ENCODE data around the gene ST6GALNAC1.

ST6GALNAC1 gene

DNA sequence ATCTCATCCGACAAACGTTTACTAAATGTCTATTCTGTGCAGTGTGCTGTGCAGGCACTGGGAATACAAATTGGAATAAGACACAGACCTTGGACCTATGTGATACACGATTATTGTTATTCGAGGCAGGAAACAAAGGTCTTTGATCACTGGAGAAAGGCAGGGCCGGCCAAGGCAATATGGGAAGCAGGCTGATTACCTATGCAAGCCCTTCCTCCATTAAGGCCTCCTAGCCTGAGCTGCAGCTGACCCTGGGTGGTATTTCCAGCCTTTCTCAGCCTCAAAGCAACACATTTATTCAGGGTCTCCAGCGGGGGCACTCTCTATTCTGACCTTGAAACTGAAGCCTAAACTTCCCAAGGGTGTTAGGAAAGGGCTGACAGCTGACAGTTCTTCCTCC, 13.4 kb downstream of the ST6GALNAC1 start:
- Histone ChIP-seq H2AFZ (ENCODE audit: low read length) (peak overlapping the region; percentile 26), H2BK120ac (ENCODE audit: low read depth, low read length) (no peak overlapping the region), H3K4me3 (ENCODE audit: low read length in 2 of 2) (no peak overlapping the region), H4K91ac (ENCODE audit: low read depth, low read length, poor library complexity) (no peak overlapping the region), H3K23ac (ENCODE audit: low read depth, low read length, poor library complexity) (no peak overlapping the region), H4K8ac (ENCODE audit: low read depth, low read length) (no peak overlapping the region), H2BK15ac (ENCODE audit: low read length) (no peak overlapping the region), H3K9me3 (replicated peaks in 1 of 2; ENCODE audit: control insufficient read depth in 2 of 2, insufficient read depth in 1 of 2, low read depth in 1 of 2, low read length in 2 of 2) (peaks cover 0 to 2% of the 10 kb centered on the region in 2 donors), H3K36me3 (replicated peaks in 1 of 2; ENCODE audit: control insufficient read depth in 2 of 2, insufficient read depth in 2 of 2, low read length in 2 of 2) (no peaks in the 10 kb centered on the region), H3K27me3 (ENCODE audit: control insufficient read depth in 3 of 3, insufficient read depth in 3 of 3, low read depth in 1 of 3, low read length in 3 of 3) (peaks cover 0 to 18% (median 0%) of the 10 kb centered on the region in 3 experiments), H3K79me1 (ENCODE audit: low read depth, low read length) (no peaks in the 10 kb centered on the region), H3K18ac (ENCODE audit: low read length) (no peak overlapping the region), H3K9ac (ENCODE audit: low read depth, low read length, poor library complexity) (no peak overlapping the region), H2BK5ac (ENCODE audit: low read length) (no peak overlapping the region), H2BK12ac (ENCODE audit: low read length) (no peak overlapping the region), H3K14ac (ENCODE audit: low read length) (no peak overlapping the region), H3K4ac (ENCODE audit: low read length) (no peak overlapping the region), H2AK5ac (ENCODE audit: low read depth, low read length) (no peak overlapping the region), H3K4me1 (ENCODE audit: control insufficient read depth in 2 of 2, insufficient read depth in 1 of 2, low read depth in 1 of 2, low read length in 2 of 2) (peaks cover 9 to 13% of the 10 kb centered on the region in 2 donors), H3K4me2 (ENCODE audit: insufficient read depth, low read length, poor library complexity, severe bottlenecking) (no peak overlapping the region), H3K27ac (replicated peaks; ENCODE audit: low read length) (no peak overlapping the region)
- no CpG with 5 or more reads among the region's 6 CpGs for whole genome bisulfite sequencing, 2 donors (ENCODE audit: extremely low coverage in 2 of 2, insufficient read length in 2 of 2, insufficient replicate concordance in 1 of 2)
- no peak for DNase-seq (ENCODE audit: low spot score)

DNA sequence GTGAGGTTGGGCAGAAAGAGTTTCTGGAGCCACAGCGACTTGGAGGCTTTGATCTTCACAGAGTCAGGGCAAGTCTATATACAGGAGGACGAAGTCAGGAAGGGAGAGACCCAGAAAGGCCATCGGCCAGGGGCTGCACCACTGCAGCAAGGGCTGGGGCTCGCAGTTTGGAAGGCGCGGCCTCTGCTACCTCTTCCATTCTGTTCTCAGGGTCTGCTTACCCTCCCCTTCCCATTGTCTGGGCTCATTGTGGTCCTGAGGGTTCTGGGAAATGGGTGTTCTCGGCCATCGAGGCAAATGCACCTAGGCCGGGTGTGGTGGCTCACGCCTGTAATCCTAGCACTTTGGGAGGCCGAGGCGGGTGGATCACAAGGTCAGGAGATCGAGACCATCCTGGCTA, 16.0 kb downstream of the ST6GALNAC1 start:
- Histone ChIP-seq H3K23ac (ENCODE audit: low read depth, low read length, poor library complexity) (no peak overlapping the region), H4K8ac (ENCODE audit: low read depth, low read length) (no peak overlapping the region), H2BK5ac (ENCODE audit: low read length) (no peak overlapping the region), H2AK5ac (ENCODE audit: low read depth, low read length) (peak overlapping the region; percentile 69), H3K9me3 (replicated peaks in 1 of 2; ENCODE audit: control insufficient read depth in 2 of 2, insufficient read depth in 1 of 2, low read depth in 1 of 2, low read length in 2 of 2) (peaks cover 0 to 2% of the 10 kb centered on the region in 2 donors), H3K4me3 (ENCODE audit: low read length in 2 of 2) (no peak overlapping the region), H3K14ac (ENCODE audit: low read length) (no peak overlapping the region), H3K9ac (ENCODE audit: low read depth, low read length, poor library complexity) (no peak overlapping the region), H3K36me3 (replicated peaks in 1 of 2; ENCODE audit: control insufficient read depth in 2 of 2, insufficient read depth in 2 of 2, low read length in 2 of 2) (no peaks in the 10 kb centered on the region), H3K4me1 (ENCODE audit: control insufficient read depth in 2 of 2, insufficient read depth in 1 of 2, low read depth in 1 of 2, low read length in 2 of 2) (peaks cover 9 to 10% of the 10 kb centered on the region in 2 donors), H3K4ac (ENCODE audit: low read length) (no peak overlapping the region), H3K79me1 (ENCODE audit: low read depth, low read length) (no peaks in the 10 kb centered on the region), H2BK12ac (ENCODE audit: low read length) (no peak overlapping the region), H3K27me3 (ENCODE audit: control insufficient read depth in 3 of 3, insufficient read depth in 3 of 3, low read depth in 1 of 3, low read length in 3 of 3) (peaks cover 0 to 28% (median 2%) of the 10 kb centered on the region in 3 experiments), H2BK120ac (ENCODE audit: low read depth, low read length) (no peak overlapping the region), H3K4me2 (ENCODE audit: insufficient read depth, low read length, poor library complexity, severe bottlenecking) (no peak overlapping the region), H2AFZ (ENCODE audit: low read length) (no peak overlapping the region), H3K27ac (replicated peaks; ENCODE audit: low read length) (no peak overlapping the region), H4K91ac (ENCODE audit: low read depth, low read length, poor library complexity) (no peak overlapping the region), H2BK15ac (ENCODE audit: low read length) (peak overlapping the region; percentile 62), H3K18ac (ENCODE audit: low read length) (no peak overlapping the region)
- WGBS, 2 donors (ENCODE audit: extremely low coverage in 2 of 2, insufficient read length in 2 of 2, insufficient replicate concordance in 1 of 2), result no CpG with 5 or more reads among the region's 13 CpGs
- no peak for DNase-seq (ENCODE audit: low spot score)

DNA sequence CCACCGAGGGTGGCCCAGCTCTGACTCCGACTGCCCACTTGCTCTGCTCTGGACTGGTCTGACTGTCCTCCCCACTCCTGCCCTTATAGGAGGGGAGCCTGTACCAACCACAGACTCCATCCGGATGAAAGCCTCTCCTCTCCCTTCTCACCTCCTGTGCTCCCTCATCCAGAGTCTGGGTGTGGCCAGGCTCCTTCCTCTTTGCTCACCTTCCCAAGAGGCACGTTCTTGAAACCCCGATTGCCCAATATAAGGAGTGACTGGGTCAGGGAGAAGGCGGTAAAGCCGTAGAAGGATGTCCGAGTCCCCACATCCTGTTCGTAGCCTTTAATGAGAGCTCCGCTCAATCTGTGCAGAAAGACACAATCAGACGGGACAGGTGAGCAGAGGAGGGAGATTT, 17.1 kb downstream of the ST6GALNAC1 start:
- Histone ChIP-seq H3K4me2 (ENCODE audit: insufficient read depth, low read length, poor library complexity, severe bottlenecking) (no peak overlapping the region), H2AK5ac (ENCODE audit: low read depth, low read length) (no peak overlapping the region), H3K9ac (ENCODE audit: low read depth, low read length, poor library complexity) (no peak overlapping the region), H3K4ac (ENCODE audit: low read length) (no peak overlapping the region), H3K9me3 (replicated peaks in 1 of 2; ENCODE audit: control insufficient read depth in 2 of 2, insufficient read depth in 1 of 2, low read depth in 1 of 2, low read length in 2 of 2) (peaks cover 0 to 2% of the 10 kb centered on the region in 2 donors), H3K36me3 (replicated peaks in 1 of 2; ENCODE audit: control insufficient read depth in 2 of 2, insufficient read depth in 2 of 2, low read length in 2 of 2) (no peaks in the 10 kb centered on the region), H3K27me3 (ENCODE audit: control insufficient read depth in 3 of 3, insufficient read depth in 3 of 3, low read depth in 1 of 3, low read length in 3 of 3) (peaks cover 0 to 28% (median 2%) of the 10 kb centered on the region in 3 experiments), H2BK15ac (ENCODE audit: low read length) (no peak overlapping the region), H4K91ac (ENCODE audit: low read depth, low read length, poor library complexity) (no peak overlapping the region), H3K4me3 (ENCODE audit: low read length in 2 of 2) (no peak overlapping the region), H2BK5ac (ENCODE audit: low read length) (no peak overlapping the region), H2BK120ac (ENCODE audit: low read depth, low read length) (no peak overlapping the region), H3K18ac (ENCODE audit: low read length) (no peak overlapping the region), H3K14ac (ENCODE audit: low read length) (no peak overlapping the region), H3K4me1 (ENCODE audit: control insufficient read depth in 2 of 2, insufficient read depth in 1 of 2, low read depth in 1 of 2, low read length in 2 of 2) (peaks cover 5 to 9% of the 10 kb centered on the region in 2 donors), H4K8ac (ENCODE audit: low read depth, low read length) (no peak overlapping the region), H2BK12ac (ENCODE audit: low read length) (no peak overlapping the region), H2AFZ (ENCODE audit: low read length) (no peak overlapping the region), H3K23ac (ENCODE audit: low read depth, low read length, poor library complexity) (no peak overlapping the region), H3K27ac (replicated peaks; ENCODE audit: low read length) (no peak overlapping the region), H3K79me1 (ENCODE audit: low read depth, low read length) (no peaks in the 10 kb centered on the region)
- DNase-seq (ENCODE audit: low spot score), result no peak
- WGBS, 2 donors (ENCODE audit: extremely low coverage in 2 of 2, insufficient read length in 2 of 2, insufficient replicate concordance in 1 of 2), result no CpG with 5 or more reads among the region's 11 CpGs

DNA sequence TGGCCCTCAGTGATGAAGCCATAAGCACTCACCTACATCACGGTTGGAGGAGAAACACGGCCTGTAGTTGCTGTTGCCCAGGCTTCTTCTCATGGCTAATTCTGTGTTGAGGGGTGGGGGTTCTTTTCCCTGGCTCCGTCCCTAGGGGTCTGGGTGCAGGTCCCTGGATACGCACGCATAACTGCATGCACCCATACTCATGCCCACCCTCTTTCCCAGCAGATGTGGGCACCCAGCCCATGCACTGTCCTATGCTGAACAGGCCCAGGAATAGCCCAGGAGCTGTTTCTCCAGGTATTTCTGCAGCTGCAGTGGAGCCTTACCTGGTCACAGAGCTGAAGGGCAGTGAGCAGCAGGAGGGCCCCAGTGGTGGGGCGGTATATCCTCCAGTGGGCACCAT, 18.1 kb downstream of the ST6GALNAC1 start:
- H3K36me3 ChIP-seq (replicated peaks in 1 of 2; ENCODE audit: control insufficient read depth in 2 of 2, insufficient read depth in 2 of 2, low read length in 2 of 2), result no peaks in the 10 kb centered on the region
- H3K18ac ChIP-seq (ENCODE audit: low read length), result no peak overlapping the region
- no peak for DNase-seq (ENCODE audit: low spot score)
- peak overlapping the region; percentile 19 for H2BK15ac ChIP-seq (ENCODE audit: low read length)
- peak overlapping the region; percentile 33 for H2BK5ac ChIP-seq (ENCODE audit: low read length)
- peak overlapping the region; percentile 48 for H4K8ac ChIP-seq (ENCODE audit: low read depth, low read length)
- peaks cover 5 to 9% of the 10 kb centered on the region in 2 donors for H3K4me1 ChIP-seq (ENCODE audit: control insufficient read depth in 2 of 2, insufficient read depth in 1 of 2, low read depth in 1 of 2, low read length in 2 of 2)
- WGBS, 2 donors (ENCODE audit: extremely low coverage in 2 of 2, insufficient read length in 2 of 2, insufficient replicate concordance in 1 of 2), result no CpG with 5 or more reads among the region's 6 CpGs
- H3K9me3 ChIP-seq (replicated peaks in 1 of 2; ENCODE audit: control insufficient read depth in 2 of 2, insufficient read depth in 1 of 2, low read depth in 1 of 2, low read length in 2 of 2), result peaks cover 0 to 2% of the 10 kb centered on the region in 2 donors
- H3K23ac ChIP-seq (ENCODE audit: low read depth, low read length, poor library complexity), result no peak overlapping the region
- H3K4me2 ChIP-seq (ENCODE audit: insufficient read depth, low read length, poor library complexity, severe bottlenecking), result no peak overlapping the region
- no peaks in the 10 kb centered on the region for H3K79me1 ChIP-seq (ENCODE audit: low read depth, low read length)
- no peak overlapping the region for H3K9ac ChIP-seq (ENCODE audit: low read depth, low read length, poor library complexity)
- no peak overlapping the region for H3K4me3 ChIP-seq (ENCODE audit: low read length in 2 of 2)
- no peak overlapping the region for H2AFZ ChIP-seq (ENCODE audit: low read length)
- no peak overlapping the region for H2BK12ac ChIP-seq (ENCODE audit: low read length)
- no peak overlapping the region for H3K27ac ChIP-seq (replicated peaks; ENCODE audit: low read length)
- peaks cover 0 to 28% (median 2%) of the 10 kb centered on the region in 3 experiments for H3K27me3 ChIP-seq (ENCODE audit: control insufficient read depth in 3 of 3, insufficient read depth in 3 of 3, low read depth in 1 of 3, low read length in 3 of 3)
- no peak overlapping the region for H3K14ac ChIP-seq (ENCODE audit: low read length)
- no peak overlapping the region for H3K4ac ChIP-seq (ENCODE audit: low read length)
- H2AK5ac ChIP-seq (ENCODE audit: low read depth, low read length), result peak overlapping the region; percentile 65
- H4K91ac ChIP-seq (ENCODE audit: low read depth, low read length, poor library complexity), result no peak overlapping the region
- H2BK120ac ChIP-seq (ENCODE audit: low read depth, low read length), result no peak overlapping the region

Data from neuronal stem cell (in vitro differentiated cells).